ENCODE data around the gene CDKN1B. TPM values are rescaled to one million over a fixed set of nuclear protein-coding genes. Genes with fewer than 3 reads are reported as not detected.

CDKN1B gene
- total RNA-seq, 1 donor from 2014 or later = 28.3 TPM

GRCh38 chr12:12676605-12677004 lies 40.6 kb upstream of the CDKN1B start:
- no peak overlapping the region for H3K27ac Mint-ChIP-seq
- H3K9me3 Mint-ChIP-seq = no peaks in the 10 kb centered on the region
- no peak for DNase-seq (ENCODE audit: low spot score in 2 of 2, unreplicated experiment in 2 of 2)
- no peak overlapping the region for H3K4me3 Mint-ChIP-seq
- H3K36me3 Mint-ChIP-seq = no peaks in the 10 kb centered on the region
- no peak for TF ChIP-seq CTCF (IDR thresholded peaks at IDR 0.05; ENCODE audit: unreplicated experiment)
- H3K4me1 Mint-ChIP-seq = no peaks in the 10 kb centered on the region
- H3K27me3 Mint-ChIP-seq (ENCODE audit: low read depth) = no peaks in the 10 kb centered on the region

- Mint-ChIP-seq H3K9me3 (no peaks in the 10 kb centered on the region), H3K4me1 (peaks cover 7% of the 10 kb centered on the region), H3K27me3 (ENCODE audit: low read depth) (no peaks in the 10 kb centered on the region), H3K27ac (no peak overlapping the region), H3K4me3 (no peak overlapping the region), H3K36me3 (no peaks in the 10 kb centered on the region)
- TF ChIP-seq CTCF (IDR thresholded peaks at IDR 0.05; ENCODE audit: unreplicated experiment) = no peak
- DNase-seq (ENCODE audit: low spot score in 2 of 2, unreplicated experiment in 2 of 2) = no peak
These were observed 36.0 kb upstream of the CDKN1B start for GRCh38 chr12:12681061-12681765.

GRCh38 chr12:12682284-12682683 lies 34.9 kb upstream of the CDKN1B start:
- no peak for DNase-seq (ENCODE audit: low spot score in 2 of 2, unreplicated experiment in 2 of 2)
- H3K36me3 Mint-ChIP-seq = no peaks in the 10 kb centered on the region
- H3K27ac Mint-ChIP-seq = no peak overlapping the region
- H3K9me3 Mint-ChIP-seq = no peaks in the 10 kb centered on the region
- peaks cover 7% of the 10 kb centered on the region for H3K4me1 Mint-ChIP-seq
- TF ChIP-seq CTCF (IDR thresholded peaks at IDR 0.05; ENCODE audit: unreplicated experiment) = no peak
- no peaks in the 10 kb centered on the region for H3K27me3 Mint-ChIP-seq (ENCODE audit: low read depth)
- H3K4me3 Mint-ChIP-seq = no peak overlapping the region

- no peaks in the 10 kb centered on the region for H3K36me3 Mint-ChIP-seq
- H3K27ac Mint-ChIP-seq = no peak overlapping the region
- no peaks in the 10 kb centered on the region for H3K9me3 Mint-ChIP-seq
- TF ChIP-seq CTCF (IDR thresholded peaks at IDR 0.05; ENCODE audit: unreplicated experiment) = no peak
- peaks cover 7% of the 10 kb centered on the region for H3K4me1 Mint-ChIP-seq
- no peaks in the 10 kb centered on the region for H3K27me3 Mint-ChIP-seq (ENCODE audit: low read depth)
- no peak for DNase-seq (ENCODE audit: low spot score in 2 of 2, unreplicated experiment in 2 of 2)
- H3K4me3 Mint-ChIP-seq = no peak overlapping the region
These were observed 34.0 kb upstream of the CDKN1B start for GRCh38 chr12:12683136-12683697.

- Mint-ChIP-seq H3K9me3 (no peaks in the 10 kb centered on the region), H3K27me3 (ENCODE audit: low read depth) (no peaks in the 10 kb centered on the region), H3K4me1 (peaks cover 7% of the 10 kb centered on the region), H3K4me3 (no peak overlapping the region), H3K27ac (no peak overlapping the region), H3K36me3 (no peaks in the 10 kb centered on the region)
- no peak for TF ChIP-seq CTCF (IDR thresholded peaks at IDR 0.05; ENCODE audit: unreplicated experiment)
- DNase-seq (ENCODE audit: low spot score in 2 of 2, unreplicated experiment in 2 of 2) = no peak
These were observed 33.4 kb upstream of the CDKN1B start for GRCh38 chr12:12683725-12684124.
